ENCODE measurements around the gene JOSD1. TPM values are rescaled to one million over a fixed set of nuclear protein-coding genes. Genes with fewer than 3 reads are reported as not detected.
"Not testable (repeated sequence)": the region's sequence is repeated elsewhere in the genome, so short reads cannot be mapped to it uniquely, and the experiment has no call there.

JOSD1 gene
- total and polyA plus RNA-seq, 2 of the 4 experiments (the other 2 are of a cell fraction): 30.2 to 35.8 TPM

DNA sequence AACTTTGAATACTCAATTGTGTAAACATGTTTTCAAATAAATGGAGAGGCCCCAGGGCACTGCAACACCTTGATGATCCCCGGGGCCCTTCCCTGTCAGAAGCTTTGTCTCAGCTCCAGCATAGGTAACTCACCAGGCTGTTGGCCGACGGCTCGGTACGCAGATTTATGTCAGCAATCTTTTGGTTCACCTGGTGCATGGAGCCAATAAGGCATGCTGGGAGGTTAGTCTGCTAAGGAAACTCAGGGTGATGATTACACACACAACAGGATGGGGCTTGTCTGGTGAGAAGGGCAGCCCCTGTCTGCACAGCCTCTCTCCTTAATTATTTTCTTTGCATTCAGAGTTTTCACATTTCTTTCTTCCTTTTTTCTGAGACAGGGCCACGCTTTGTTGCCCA lies 55.3 kb downstream of the JOSD1 start:
- H2AFZ ChIP-seq (replicated peaks; ENCODE audit: low read length, poor library complexity): no peak overlapping the region
- no peak overlapping the region for H2BK20ac ChIP-seq (ENCODE audit: low read depth, low read length)
- H3K9me3 ChIP-seq (ENCODE audit: control insufficient read depth, insufficient read depth, low read length): no peaks in the 10 kb centered on the region
- H3K9me1 ChIP-seq (ENCODE audit: insufficient read depth, low read length): no peaks in the 10 kb centered on the region; the same call in 1 of the 2 replicates
- intact Hi-C loops (cut with micrococcal nuclease): no loop called here
- H3K23ac ChIP-seq (ENCODE audit: low read depth, low read length): no peak overlapping the region
- TF ChIP-seq CEBPB (IDR thresholded peaks at IDR 0.05; ENCODE audit: low read depth, low read length) (no peak), RAD21 (IDR thresholded peaks at IDR 0.05; ENCODE audit: low read length) (no peak)
- H3K4ac ChIP-seq (ENCODE audit: low read depth, low read length): no peak overlapping the region
- no peak overlapping the region for H2BK5ac ChIP-seq (ENCODE audit: low read depth, low read length, poor library complexity, severe bottlenecking)
- 100% methylated on average over 2 of the region's 6 CpGs; no CpG with 5 or more reads in 1 of the 2 experiments for WGBS, 2 experiments (ENCODE audit: extremely low coverage in 2 of 2, insufficient read length in 1 of 2)
- H4K5ac ChIP-seq (ENCODE audit: low read depth, low read length): no peak overlapping the region
- ATAC-seq (ENCODE audit: low read depth): no peak
- H3K4me1 ChIP-seq (ENCODE audit: control insufficient read depth, insufficient read depth, low read length): no peaks in the 10 kb centered on the region
- H3K9ac ChIP-seq (ENCODE audit: low read depth, low read length): no peak overlapping the region
- H3K14ac ChIP-seq (replicated peaks; ENCODE audit: low read depth, low read length): no peak overlapping the region
- H3K36me3 ChIP-seq (ENCODE audit: control insufficient read depth, insufficient read depth, low read length): no peaks in the 10 kb centered on the region
- no peaks in the 10 kb centered on the region for H4K20me1 ChIP-seq (ENCODE audit: insufficient read depth, low read length)
- H3K27me3 ChIP-seq (ENCODE audit: control insufficient read depth, insufficient read depth, low read length): no peaks in the 10 kb centered on the region
- H4K8ac ChIP-seq (ENCODE audit: low read depth in 2 of 2, low read length in 2 of 2): no peak overlapping the region
- BruUV-seq (replicated peaks): no TSS peak
- H4K91ac ChIP-seq (ENCODE audit: insufficient read depth, low read depth, low read length): no peak overlapping the region
- H3K4me3 ChIP-seq (ENCODE audit: insufficient read depth, low read depth, low read length): no peak overlapping the region
- no peak for DNase-seq
- ChIA-PET CTCF (no interaction called here), POLR2A (ENCODE audit: unreplicated experiment) (no interaction called here)
- H2BK15ac ChIP-seq (ENCODE audit: low read depth, low read length): no peak overlapping the region
- H2BK120ac ChIP-seq (ENCODE audit: low read depth, low read length): no peak overlapping the region
- dilution Hi-C loops (cut with HindIII; ENCODE audit: low sequenced_read_pairs, unreplicated experiment): no loop called here
- in situ Hi-C loops (cut with MboI; ENCODE audit: low sequenced_read_pairs): no loop called here
- no peak overlapping the region for H3K27ac ChIP-seq (ENCODE audit: insufficient read depth, low read length)
- H3K79me1 ChIP-seq (ENCODE audit: low read depth in 1 of 2, low read length in 2 of 2): no peaks in the 10 kb centered on the region
- H3K18ac ChIP-seq (ENCODE audit: low read depth, low read length): no peak overlapping the region
- H2AK9ac ChIP-seq (replicated peaks; ENCODE audit: low read depth, low read length, poor library complexity): no peak overlapping the region
- H2AK5ac ChIP-seq (ENCODE audit: low read depth, low read length): no peak overlapping the region
- H3K56ac ChIP-seq (ENCODE audit: extremely low read depth, insufficient read depth, low read length): no peak overlapping the region
- no peak overlapping the region for H3K4me2 ChIP-seq (ENCODE audit: low read depth, low read length)

GRCh38 chr22:38644245-38644644 lies 56.5 kb downstream of the JOSD1 start:
- dilution Hi-C loops (cut with HindIII; ENCODE audit: low sequenced_read_pairs, unreplicated experiment): not testable (repeated sequence)
- WGBS, 2 experiments (ENCODE audit: extremely low coverage in 2 of 2, insufficient read length in 1 of 2): no CpG with 5 or more reads among the region's 5 CpGs

More at GRCh38 chr22:38644245-38644644, 56.5 kb downstream of the JOSD1 start:
- H2BK120ac ChIP-seq (ENCODE audit: low read depth, low read length); H2AK9ac ChIP-seq (replicated peaks; ENCODE audit: low read depth, low read length, poor library complexity); H3K4me3 ChIP-seq (ENCODE audit: insufficient read depth, low read depth, low read length); H2AFZ ChIP-seq (replicated peaks; ENCODE audit: low read length, poor library complexity); BruUV-seq (replicated peaks); H4K8ac ChIP-seq (ENCODE audit: low read depth in 2 of 2, low read length in 2 of 2); H3K14ac ChIP-seq (replicated peaks; ENCODE audit: low read depth, low read length); H3K23ac ChIP-seq (ENCODE audit: low read depth, low read length); H2BK5ac ChIP-seq (ENCODE audit: low read depth, low read length, poor library complexity, severe bottlenecking); POLR2A ChIA-PET (ENCODE audit: unreplicated experiment); H3K18ac ChIP-seq (ENCODE audit: low read depth, low read length); DNase-seq; H3K4me2 ChIP-seq (ENCODE audit: low read depth, low read length); ATAC-seq (ENCODE audit: low read depth); H3K27me3 ChIP-seq (ENCODE audit: control insufficient read depth, insufficient read depth, low read length); H3K4ac ChIP-seq (ENCODE audit: low read depth, low read length); H3K9me1 ChIP-seq (ENCODE audit: insufficient read depth, low read length); H3K56ac ChIP-seq (ENCODE audit: extremely low read depth, insufficient read depth, low read length); H3K4me1 ChIP-seq (ENCODE audit: control insufficient read depth, insufficient read depth, low read length); H2BK20ac ChIP-seq (ENCODE audit: low read depth, low read length); in situ Hi-C loops (cut with MboI; ENCODE audit: low sequenced_read_pairs); H4K20me1 ChIP-seq (ENCODE audit: insufficient read depth, low read length); H3K9ac ChIP-seq (ENCODE audit: low read depth, low read length); H4K5ac ChIP-seq (ENCODE audit: low read depth, low read length); H3K36me3 ChIP-seq (ENCODE audit: control insufficient read depth, insufficient read depth, low read length); H3K9me3 ChIP-seq (ENCODE audit: control insufficient read depth, insufficient read depth, low read length); H3K79me1 ChIP-seq (ENCODE audit: low read depth in 1 of 2, low read length in 2 of 2); H4K91ac ChIP-seq (ENCODE audit: insufficient read depth, low read depth, low read length); CTCF ChIA-PET; H2BK15ac ChIP-seq (ENCODE audit: low read depth, low read length); H3K27ac ChIP-seq (ENCODE audit: insufficient read depth, low read length); intact Hi-C loops (cut with micrococcal nuclease); H2AK5ac ChIP-seq (ENCODE audit: low read depth, low read length): not testable (repeated sequence)

Measured in IMR-90 (cell line).